ENCODE results near the gene SPATA7. TPM values are rescaled to one million over a fixed set of nuclear protein-coding genes. Genes with fewer than 3 reads are reported as not detected.
A peak's percentile ranks its signal among the peaks of the same experiment; 100 is the strongest.
"Not testable (repeated sequence)": the region's sequence is repeated elsewhere in the genome, so short reads cannot be mapped to it uniquely, and the experiment has no call there.

Gene SPATA7, protein sequence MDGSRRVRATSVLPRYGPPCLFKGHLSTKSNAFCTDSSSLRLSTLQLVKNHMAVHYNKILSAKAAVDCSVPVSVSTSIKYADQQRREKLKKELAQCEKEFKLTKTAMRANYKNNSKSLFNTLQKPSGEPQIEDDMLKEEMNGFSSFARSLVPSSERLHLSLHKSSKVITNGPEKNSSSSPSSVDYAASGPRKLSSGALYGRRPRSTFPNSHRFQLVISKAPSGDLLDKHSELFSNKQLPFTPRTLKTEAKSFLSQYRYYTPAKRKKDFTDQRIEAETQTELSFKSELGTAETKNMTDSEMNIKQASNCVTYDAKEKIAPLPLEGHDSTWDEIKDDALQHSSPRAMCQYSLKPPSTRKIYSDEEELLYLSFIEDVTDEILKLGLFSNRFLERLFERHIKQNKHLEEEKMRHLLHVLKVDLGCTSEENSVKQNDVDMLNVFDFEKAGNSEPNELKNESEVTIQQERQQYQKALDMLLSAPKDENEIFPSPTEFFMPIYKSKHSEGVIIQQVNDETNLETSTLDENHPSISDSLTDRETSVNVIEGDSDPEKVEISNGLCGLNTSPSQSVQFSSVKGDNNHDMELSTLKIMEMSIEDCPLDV
- 10 to 100 TPM in 1 of 2 donors, 1 to 10 TPM in 1; 9.4 to 15.5 TPM for total RNA-seq
- long read RNA-seq, donor 1, partial matches to known transcripts: 0 of 3 reads
- long read RNA-seq, donor 1, other reads (novel, unspliced or antisense): 2 of 3 reads
- long read RNA-seq, donor 2, partial matches to known transcripts: 3 of 9 reads
- long read RNA-seq, donor 2, other reads (novel, unspliced or antisense): 4 of 9 reads

- intact Hi-C loops (cut with DNase I): no loop called here
- peak; percentile 98 for DNase-seq (ENCODE audit: low spot score)
These were observed at the start of gene SPATA7 for GRCh38 chr14:88385212-88386101. SPATA7 (plus strand) TSS chr14:88385657; CDS start chr14:88385819, 162 bp downstream.

DNA sequence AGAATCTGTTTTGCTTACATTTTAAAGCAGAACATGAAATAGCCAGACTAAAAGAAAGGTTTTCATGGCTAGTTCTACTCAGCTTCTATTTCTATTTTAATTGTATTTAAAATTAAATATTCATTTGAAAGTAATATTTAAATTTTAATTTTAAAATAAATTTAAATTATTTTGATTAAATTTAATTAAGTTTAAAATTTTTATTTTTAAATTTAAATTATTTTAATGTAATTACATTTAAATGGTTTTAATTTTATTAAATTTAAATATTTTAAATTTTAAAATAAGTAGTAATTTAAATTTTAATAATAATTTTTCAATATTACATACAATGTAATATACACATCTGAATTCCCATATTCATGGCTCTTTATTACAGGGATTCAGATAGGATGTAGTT is 45.1 kb upstream of the SPATA7 start:
- no peak for DNase-seq (ENCODE audit: low spot score)
- intact Hi-C loops (cut with DNase I): no loop called here

GRCh38 chr14:88342980-88343379 is 42.5 kb upstream of the SPATA7 start:
- intact Hi-C loops (cut with DNase I): no loop called here
- no peak for DNase-seq (ENCODE audit: low spot score)

DNA sequence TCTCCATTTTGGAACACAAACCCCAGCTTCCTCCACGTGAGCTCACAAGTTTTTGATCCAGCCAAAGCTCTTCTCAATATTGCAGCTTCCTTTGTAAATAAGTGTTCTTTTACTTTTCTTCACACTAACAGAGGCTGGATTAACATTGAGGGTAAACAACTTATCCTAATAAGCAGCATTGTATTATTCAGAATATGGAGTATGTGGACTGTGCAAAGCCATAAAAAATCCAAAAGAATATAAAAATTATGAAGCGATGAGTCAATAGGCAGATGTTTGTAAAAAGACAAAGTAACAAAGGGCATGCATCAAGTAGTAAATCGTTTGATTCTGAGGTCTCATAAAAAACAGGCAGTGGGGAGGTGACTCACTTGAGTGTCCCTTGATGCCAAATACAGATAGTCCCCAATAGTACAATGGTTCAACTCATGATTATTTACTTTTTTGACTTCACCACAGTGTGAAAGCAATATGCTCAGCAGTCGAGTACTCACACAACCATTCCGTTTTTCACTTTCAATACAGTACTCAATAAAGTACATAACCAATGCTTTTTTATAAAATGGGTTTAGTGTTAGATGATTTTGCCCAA is 39.3 kb upstream of the SPATA7 start:
- intact Hi-C loops (cut with DNase I): no loop called here
- DNase-seq (ENCODE audit: low spot score): no peak

- intact Hi-C loops (cut with DNase I): no loop called here
These were observed 36.9 kb upstream of the SPATA7 start for GRCh38 chr14:88348546-88348945.

DNA sequence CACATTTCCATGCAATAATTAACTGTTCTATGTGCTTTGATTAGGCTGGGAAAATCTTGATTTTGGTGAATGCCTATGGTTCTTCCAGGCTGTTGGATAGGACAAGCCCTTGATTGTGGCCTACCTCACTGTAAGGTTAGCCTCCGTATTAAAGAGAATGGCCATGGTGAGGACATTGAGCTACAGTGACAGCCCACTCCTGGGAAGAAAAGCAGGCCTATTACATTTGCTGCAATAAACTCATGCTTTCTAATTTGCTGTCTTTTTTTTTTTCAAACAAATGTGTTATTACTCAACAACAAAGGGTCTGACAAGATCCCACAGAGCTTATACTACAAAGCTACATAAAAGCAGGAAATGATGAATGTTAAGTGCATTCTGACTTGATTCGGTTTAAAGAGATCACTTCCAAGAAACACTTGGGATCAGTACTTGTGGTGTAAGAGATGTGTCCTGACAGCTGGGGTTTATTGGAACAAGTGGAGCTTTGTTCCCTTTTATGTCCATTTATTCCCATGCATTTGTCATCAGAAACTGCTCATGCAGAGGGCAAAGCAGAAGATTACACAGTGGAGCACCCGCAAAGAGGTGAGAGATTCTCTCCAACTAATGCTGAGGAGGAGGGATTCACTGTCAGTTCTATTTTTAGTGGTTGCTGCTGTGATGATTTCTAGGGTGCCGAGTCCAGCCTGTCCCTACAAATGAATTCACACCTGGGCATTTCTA is 33.3 kb upstream of the SPATA7 start:
- intact Hi-C loops (cut with DNase I): no loop called here

More at GRCh38 chr14:88348546-88348945, 36.9 kb upstream of the SPATA7 start:
- DNase-seq (ENCODE audit: low spot score): no peak

GRCh38 chr14:88352698-88353097 is 32.8 kb upstream of the SPATA7 start:
- DNase-seq (ENCODE audit: low spot score): no peak
- intact Hi-C loops (cut with DNase I): no loop called here

More for the DNA sequence above, 33.3 kb upstream of the SPATA7 start:
- no peak for DNase-seq (ENCODE audit: low spot score)

DNA sequence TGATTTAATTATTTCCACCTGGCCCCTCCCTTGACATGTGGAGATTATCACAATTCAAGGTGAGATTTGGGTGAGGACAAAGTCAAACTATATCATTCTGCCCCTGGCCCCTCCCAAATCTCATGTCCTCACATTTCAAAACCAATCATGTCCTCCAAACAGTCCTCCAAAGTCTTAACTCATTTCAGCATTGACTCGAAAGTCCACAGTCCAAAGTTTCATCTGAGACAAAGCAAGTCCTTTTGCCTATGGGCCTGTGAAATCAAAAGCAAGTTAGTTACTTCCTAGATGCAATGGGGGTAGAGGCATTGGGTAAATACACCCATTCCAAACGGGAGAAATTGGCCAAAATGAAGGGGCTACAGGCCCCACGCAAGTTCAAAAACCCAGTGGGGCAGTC is 31.1 kb upstream of the SPATA7 start:
- intact Hi-C loops (cut with DNase I): no loop called here
- DNase-seq (ENCODE audit: low spot score): no peak

GRCh38 chr14:88359500-88359899 is 26.0 kb upstream of the SPATA7 start:
- intact Hi-C loops (cut with DNase I): no loop called here
- no peak for DNase-seq (ENCODE audit: low spot score)

DNA sequence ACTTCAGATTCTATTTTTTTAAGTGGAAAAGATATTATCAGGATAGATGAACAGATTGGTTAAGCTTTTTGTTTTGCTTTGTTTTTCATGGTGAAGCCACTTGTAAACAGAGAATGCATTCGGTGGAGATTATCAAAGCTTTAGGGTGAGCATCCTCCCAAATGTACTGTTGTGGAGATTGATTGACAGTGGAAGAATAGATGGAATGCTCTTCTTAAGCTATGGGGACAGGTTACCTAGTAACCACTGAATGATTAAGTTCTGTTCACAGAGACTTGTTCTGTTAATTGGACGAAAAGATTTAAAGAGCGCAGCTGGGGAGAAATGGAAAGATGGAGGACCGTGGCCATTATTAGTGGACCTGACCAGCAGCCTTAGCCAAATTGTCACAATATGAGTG is 21.8 kb upstream of the SPATA7 start:
- intact Hi-C loops (cut with DNase I): no loop called here
- no peak for DNase-seq (ENCODE audit: low spot score)

GRCh38 chr14:88364710-88365413 is 20.6 kb upstream of the SPATA7 start:
- intact Hi-C loops (cut with DNase I): no loop called here
- no peak for DNase-seq (ENCODE audit: low spot score)

- DNase-seq (ENCODE audit: low spot score): no peak
- intact Hi-C loops (cut with DNase I): no loop called here
These were observed 16.0 kb upstream of the SPATA7 start for GRCh38 chr14:88369496-88369895.

GRCh38 chr14:88379706-88380343 is 5.6 kb upstream of the SPATA7 start:
- no peak for DNase-seq (ENCODE audit: low spot score)
- intact Hi-C loops (cut with DNase I): no loop called here

DNA sequence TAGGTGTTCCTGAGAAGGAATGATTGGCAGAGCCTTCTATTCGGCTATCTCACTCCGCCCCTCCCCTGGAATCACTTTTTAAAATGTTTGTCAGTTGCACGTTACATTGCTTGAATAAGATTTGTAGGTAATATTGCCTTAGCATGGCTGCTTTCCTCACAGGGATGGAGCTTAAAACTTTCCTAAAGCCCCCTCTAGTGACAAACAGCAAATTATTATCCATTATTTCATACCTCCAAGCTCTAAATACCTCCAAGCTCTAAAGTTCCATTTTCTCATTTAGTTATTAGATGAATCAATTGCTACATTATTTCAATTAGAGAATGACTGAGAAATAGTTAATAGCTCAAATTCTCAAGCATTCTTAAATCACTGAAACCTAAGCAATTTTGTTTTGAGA is 5.1 kb upstream of the SPATA7 start:
- DNase-seq (ENCODE audit: low spot score): no peak
- intact Hi-C loops (cut with DNase I): no loop called here

- DNase-seq (ENCODE audit: low spot score); intact Hi-C loops (cut with DNase I): not testable (repeated sequence)
These were observed 3.8 kb upstream of the SPATA7 start for GRCh38 chr14:88381634-88382033.

DNA sequence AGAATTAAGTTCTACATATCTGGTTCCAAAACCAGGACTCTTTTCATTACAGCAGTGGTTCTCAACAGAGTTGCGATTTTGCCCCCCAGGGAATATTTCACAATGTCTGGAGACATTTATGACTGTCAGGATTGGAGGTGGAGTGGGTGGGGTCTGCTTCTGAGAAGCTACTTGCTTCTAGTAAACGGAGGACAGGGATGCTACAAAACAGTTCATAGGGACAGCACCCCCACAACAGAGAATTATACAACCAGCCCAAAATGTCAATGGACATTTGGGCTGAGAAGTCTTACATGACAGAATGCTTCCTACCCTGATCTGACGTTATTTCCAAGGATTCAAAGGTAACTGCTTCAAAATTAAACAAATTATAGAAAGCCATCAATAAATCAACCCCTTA is 739 bp upstream of the SPATA7 start:
- DNase-seq (ENCODE audit: low spot score): no peak
- intact Hi-C loops (cut with DNase I): no loop called here

GRCh38 chr14:88386256-88386794 is 868 bp downstream of the SPATA7 start:
- no peak for DNase-seq (ENCODE audit: low spot score)
- intact Hi-C loops (cut with DNase I): no loop called here

Data from posterior vena cava (tissue), 2 donors.